Panc1 (cell line): ENCODE measurements around the gene GLT1D1. TPM values are rescaled to one million over a fixed set of nuclear protein-coding genes. Genes with fewer than 3 reads are reported as not detected.

Experiments
- ATAC-seq: fragments of 200-7000 bp; cut with Tn5 transposase; 2 replicates; pipeline ENCODE4 v1.9.1; 2020; ENCODE audit warnings: mild to moderate bottlenecking, moderate library complexity
- BruUV-seq: library from RNA; stranded (reverse); fragments of 400-500 nt; replicated peaks from 2 replicates; lab custom pipeline; 2021; lab: Mats Ljungman, UMichigan
- CTCF ChIA-PET: fragments of 300-600 bp; sonication (Branson Sonifier 250); formaldehyde crosslinking; loops from one replicate; lab custom pipeline; 2022; ENCODE audit warnings: antibody characterized with exemption; lab: Charles Lee
- POLR2A ChIA-PET: fragments of 300-600 bp; sonication (Branson Sonifier 250); formaldehyde crosslinking; loops from one replicate; lab custom pipeline; 2022; ENCODE audit warnings: antibody characterized with exemption; lab: Charles Lee
- DNase-seq: peaks from one replicate; pipeline ENCODE4 v3.0.0-alpha.2; 2010; ENCODE audit warnings: low read depth, low spot score
- H3K27ac ChIP-seq: 2 replicates; pipeline ENCODE4 v1.5.1; 2011; ENCODE audit warnings: mild to moderate bottlenecking, low read length, inconsistent platforms
- H3K27me3 ChIP-seq: fragments of 200-500 bp; sonication (Bioruptor generic); 2 replicates; pipeline ENCODE4 v1.6.0; 2014; ENCODE audit warnings: low read length, inconsistent platforms; ENCODE audit not compliant: control insufficient read depth, insufficient read depth
- H3K36me3 ChIP-seq: fragments of 200-500 bp; sonication (Bioruptor generic); 2 replicates; pipeline ENCODE4 v1.5.1; 2014; ENCODE audit warnings: inconsistent platforms, mild to moderate bottlenecking, low read length, moderate library complexity; ENCODE audit not compliant: control insufficient read depth, insufficient read depth
- H3K4me1 ChIP-seq: 2 replicates; pipeline ENCODE4 v1.5.1; 2011; ENCODE audit warnings: inconsistent platforms, mild to moderate bottlenecking, low read length, moderate library complexity; ENCODE audit not compliant: control insufficient read depth, insufficient read depth
- H3K4me3 ChIP-seq, 2 experiments: 2 replicates each; pipeline ENCODE4 v1.5.1; 2011 to 2012; ENCODE audit warnings: low read depth in 2 of 2, low read length in 2 of 2, mild to moderate bottlenecking in 2 of 2, inconsistent platforms in 1 of 2, moderate library complexity in 1 of 2
- H3K9me3 ChIP-seq: fragments of 200-500 bp; sonication (Bioruptor generic); 2 replicates; pipeline ENCODE4 v1.5.1; 2014; ENCODE audit warnings: low read depth, mild to moderate bottlenecking, inconsistent platforms, low read length, moderate library complexity; ENCODE audit not compliant: control insufficient read depth, insufficient read depth
- CTCF ChIP-seq: fragments of 450-650 bp; IDR thresholded peaks from 2 replicates; pipeline ENCODE4 v1.5.1; 2017; ENCODE audit warnings: mild to moderate bottlenecking
- POLR2AphosphoS5 ChIP-seq: IDR thresholded peaks from 2 replicates; pipeline ENCODE4 v1.6.1; 2012; ENCODE audit warnings: mild to moderate bottlenecking, low read depth, low read length, moderate library complexity
- REST ChIP-seq, 2 experiments: IDR thresholded peaks; 2 replicates each; pipeline ENCODE4 v1.6.1; 2011 to 2012; ENCODE audit warnings: low read depth in 2 of 2, control low read depth in 1 of 2, low read length in 1 of 2, mild to moderate bottlenecking in 1 of 2, moderate library complexity in 1 of 2; ENCODE audit not compliant: insufficient read depth in 1 of 2
- SIN3A ChIP-seq: IDR thresholded peaks from 2 replicates; pipeline ENCODE4 v1.6.1; 2012; ENCODE audit warnings: low read depth, mild to moderate bottlenecking, low read length, moderate library complexity, borderline replicate concordance; ENCODE audit not compliant: insufficient read depth
- TCF7L2 ChIP-seq: IDR thresholded peaks from 2 replicates; pipeline ENCODE4 v1.6.1; 2011; ENCODE audit warnings: mild to moderate bottlenecking, low read depth, low read length, inconsistent platforms
- in situ Hi-C: cut with HindIII; loops from 2 replicates; pipeline ENCODE4 v1.10.0; 2016; ENCODE audit warnings: low sequenced_read_pairs, low pct_unique_long_range_greater_than_20kb
- intact Hi-C: fragments of 100-400 bp; cut with micrococcal nuclease; formaldehyde crosslinking; loops from one replicate; pipeline ENCODE4 v1.10.0; 2022; ENCODE audit not compliant: unreplicated experiment
- total RNA-seq: library from RNA; stranded (reverse); gene quantifications from one replicate; pipeline ENCODE4 v1.2.1, GENCODE V29; 2021; ENCODE audit not compliant: unreplicated experiment

The GLT1D1 gene
- total RNA-seq, 1 experiment from 2014 or later: not detected

DNA sequence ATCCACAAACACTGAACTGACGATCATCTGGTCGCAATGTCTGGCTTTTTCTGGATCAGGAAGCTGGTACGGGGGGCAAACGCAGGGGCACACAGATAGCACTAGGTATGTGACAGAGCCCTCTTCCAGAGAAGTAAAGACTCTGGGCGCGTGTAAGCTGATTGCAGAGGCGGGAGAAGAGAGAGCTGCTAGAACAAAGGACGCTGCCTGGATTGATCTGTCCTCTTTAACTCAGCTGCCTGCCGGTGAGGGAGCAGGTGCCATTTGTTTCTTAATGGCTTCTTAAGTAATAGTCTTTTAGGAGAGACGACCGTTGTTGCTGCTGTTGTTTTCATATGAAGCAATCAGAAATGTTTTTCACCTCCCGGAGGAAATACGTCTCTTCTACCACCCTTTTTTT, 77.3 kb downstream of the GLT1D1 start:
- no peak for TF ChIP-seq TCF7L2
- TF ChIP-seq CTCF: no peak
- no peak for TF ChIP-seq POLR2AphosphoS5
- TF ChIP-seq REST (IDR thresholded peaks at IDR 0.05; ENCODE audit: insufficient read depth in 1 of 2, low read depth in 2 of 2, low read length in 1 of 2): no peak
- no peak for TF ChIP-seq SIN3A
- POLR2A ChIA-PET: no interaction called here
- ATAC-seq (no peak), DNase-seq (no peak)
- CTCF ChIA-PET: no interaction called here
- Histone ChIP-seq H3K27me3 (no peaks in the 10 kb centered on the region), H3K4me1 (no peaks in the 10 kb centered on the region), H3K4me3 (no peak overlapping the region), H3K27ac (no peak overlapping the region), H3K36me3 (no peaks in the 10 kb centered on the region), H3K9me3 (no peaks in the 10 kb centered on the region)
- in situ Hi-C loops (no loop called here), intact Hi-C loops (no loop called here)
- no TSS peak for BruUV-seq

GRCh38 chr12:128932521-128932920, 79.2 kb downstream of the GLT1D1 start:
- no peak for TF ChIP-seq REST (IDR thresholded peaks at IDR 0.05; ENCODE audit: insufficient read depth in 1 of 2, low read depth in 2 of 2, low read length in 1 of 2)
- TF ChIP-seq TCF7L2: no peak
- no peak for TF ChIP-seq POLR2AphosphoS5
- TF ChIP-seq SIN3A: no peak
- no peak for TF ChIP-seq CTCF
- BruUV-seq: no TSS peak
- in situ Hi-C loops (no loop called here), intact Hi-C loops (no loop called here)
- Histone ChIP-seq H3K4me3 (no peak overlapping the region), H3K27ac (no peak overlapping the region), H3K27me3 (no peaks in the 10 kb centered on the region), H3K4me1 (no peaks in the 10 kb centered on the region), H3K9me3 (no peaks in the 10 kb centered on the region), H3K36me3 (no peaks in the 10 kb centered on the region)
- DNase-seq: no peak
- ChIA-PET POLR2A (no interaction called here), CTCF (no interaction called here)
- no peak for ATAC-seq
